Measurements from ENCODE around the gene NID2.

Gene NID2

GRCh38 chr14:52054678-52055077 is 14.2 kb downstream of the NID2 start:
- DNase-seq (ENCODE audit: extremely low read depth, low read depth): no peak

GRCh38 chr14:52053044-52053443 is 15.8 kb downstream of the NID2 start:
- TF ChIP-seq CTCF (IDR thresholded peaks at IDR 0.05; ENCODE audit: low read depth, low read length): no peak
- no peak for DNase-seq (ENCODE audit: extremely low read depth, low read depth)

More at GRCh38 chr14:52054678-52055077, 14.2 kb downstream of the NID2 start:
- no peak for TF ChIP-seq CTCF (IDR thresholded peaks at IDR 0.05; ENCODE audit: low read depth, low read length)

GRCh38 chr14:52052288-52052943 is 16.4 kb downstream of the NID2 start:
- peak; percentile 87 for DNase-seq (ENCODE audit: extremely low read depth, low read depth)
- TF ChIP-seq CTCF (IDR thresholded peaks at IDR 0.05; ENCODE audit: low read depth, low read length): no peak

- no peak for DNase-seq (ENCODE audit: extremely low read depth, low read depth)
- no peak for TF ChIP-seq CTCF (IDR thresholded peaks at IDR 0.05; ENCODE audit: low read depth, low read length)
Measured at GRCh38 chr14:52051871-52052270, 17.0 kb downstream of the NID2 start.

- DNase-seq (ENCODE audit: extremely low read depth, low read depth): no peak
- no peak for TF ChIP-seq CTCF (IDR thresholded peaks at IDR 0.05; ENCODE audit: low read depth, low read length)
Measured at GRCh38 chr14:52051251-52051650, 17.6 kb downstream of the NID2 start.

GRCh38 chr14:52049721-52050588 is 18.9 kb downstream of the NID2 start:
- TF ChIP-seq CTCF (IDR thresholded peaks at IDR 0.05; ENCODE audit: low read depth, low read length): no peak
- no peak for DNase-seq (ENCODE audit: extremely low read depth, low read depth)

GRCh38 chr14:52049271-52049670 is 19.6 kb downstream of the NID2 start:
- no peak for DNase-seq (ENCODE audit: extremely low read depth, low read depth)

More at GRCh38 chr14:52049271-52049670, 19.6 kb downstream of the NID2 start:
- no peak for TF ChIP-seq CTCF (IDR thresholded peaks at IDR 0.05; ENCODE audit: low read depth, low read length)
